Osteoblast (primary cell): ENCODE measurements around the gene GTPBP8. TPM values are rescaled to one million over a fixed set of nuclear protein-coding genes. Genes with fewer than 3 reads are reported as not detected.
A peak's percentile ranks its signal among the peaks of the same experiment; 100 is the strongest.

Experiments
- DNase-seq: peaks from one replicate; pipeline ENCODE4 v3.0.0; 2011; ENCODE audit warnings: low spot score, mixed read lengths; ENCODE audit not compliant: insufficient read length; ENCODE audit errors: missing footprints
- H2AFZ ChIP-seq: 2 replicates; pipeline ENCODE4 v1.6.0; 2011; ENCODE audit warnings: mild to moderate bottlenecking, low read length
- H3K27ac ChIP-seq: 2 replicates; pipeline ENCODE4 v1.5.1; 2011; ENCODE audit warnings: mild to moderate bottlenecking, low read depth, low read length, moderate library complexity
- H3K27me3 ChIP-seq: 2 replicates; pipeline ENCODE4 v1.6.0; 2012; ENCODE audit warnings: mild to moderate bottlenecking, control low read depth, inconsistent platforms, low read length, moderate library complexity; ENCODE audit not compliant: insufficient read depth
- H3K36me3 ChIP-seq: 2 replicates; pipeline ENCODE4 v1.5.1; 2011; ENCODE audit warnings: mild to moderate bottlenecking, low read length, control low read depth, moderate library complexity; ENCODE audit not compliant: insufficient read depth
- H3K4me1 ChIP-seq: 2 replicates; pipeline ENCODE4 v1.5.1; 2011; ENCODE audit warnings: mild to moderate bottlenecking, low read length, control low read depth, moderate library complexity; ENCODE audit not compliant: insufficient read depth
- H3K4me2 ChIP-seq: 2 replicates; pipeline ENCODE4 v1.6.0; 2011; ENCODE audit warnings: mild to moderate bottlenecking, low read length; ENCODE audit not compliant: insufficient read depth
- H3K4me3 ChIP-seq: fragments of 200-600 bp; sonication (generic); 3 replicates; pipeline ENCODE4 v1.5.1; 2012; ENCODE audit warnings: mild to moderate bottlenecking, low read length, inconsistent platforms; ENCODE audit not compliant: insufficient read depth
- H3K79me2 ChIP-seq: 2 replicates; pipeline ENCODE4 v1.6.0; 2012; ENCODE audit warnings: mild to moderate bottlenecking, low read length, control low read depth, inconsistent platforms; ENCODE audit not compliant: insufficient read depth
- H3K9me3 ChIP-seq: 2 replicates; pipeline ENCODE4 v1.5.1; 2011; ENCODE audit warnings: low read depth, low read length, control low read depth
- H4K20me1 ChIP-seq: 2 replicates; pipeline ENCODE4 v1.6.0; 2012; ENCODE audit warnings: mild to moderate bottlenecking, low read length, control low read depth; ENCODE audit not compliant: insufficient read depth
- total RNA-seq: library from RNA; depleted of rRNA; stranded (reverse); fragments of >200 nt; gene quantifications from 2 replicates; pipeline ENCODE4 v1.2.3, GENCODE V29; 2012
- TF ChIP-seq, protein P1 (sequence below): IDR thresholded peaks from 2 replicates; pipeline ENCODE4 v1.5.1; 2011; ENCODE audit warnings: mild to moderate bottlenecking, low read depth, low read length, moderate library complexity; ENCODE audit errors: extremely low read depth

The GTPBP8 gene
- total RNA-seq, 1 donor: 54.6 TPM

DNA sequence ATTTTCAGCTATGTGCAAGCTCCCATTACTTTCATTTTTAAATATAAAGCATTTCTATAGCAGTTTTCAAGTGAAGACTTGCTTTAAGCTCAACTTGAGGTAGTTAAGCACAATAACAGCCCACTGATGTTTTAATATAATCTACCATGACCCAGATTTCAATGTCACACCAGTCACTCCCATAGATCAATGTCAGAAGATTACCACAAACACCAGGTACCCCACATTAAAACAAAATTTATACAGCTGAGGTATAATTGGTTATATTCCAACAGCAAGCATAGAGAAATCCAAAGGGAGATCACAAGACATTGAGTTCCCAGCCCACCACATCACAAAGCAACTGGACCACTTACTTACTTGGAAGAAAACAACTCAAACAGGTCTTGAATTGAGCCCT is 22.8 kb downstream of the GTPBP8 start:
- Histone ChIP-seq H3K4me1 (peaks cover 10% of the 10 kb centered on the region), H3K36me3 (peaks cover 71% of the 10 kb centered on the region), H3K27ac (no peak overlapping the region), H2AFZ (no peak overlapping the region), H3K4me2 (no peak overlapping the region), H3K4me3 (no peak overlapping the region), H3K27me3 (no peaks in the 10 kb centered on the region), H4K20me1 (peaks cover 6% of the 10 kb centered on the region), H3K79me2 (peaks cover 92% of the 10 kb centered on the region), H3K9me3 (no peaks in the 10 kb centered on the region)
- no peak for DNase-seq
- TF ChIP-seq, protein P1, sequence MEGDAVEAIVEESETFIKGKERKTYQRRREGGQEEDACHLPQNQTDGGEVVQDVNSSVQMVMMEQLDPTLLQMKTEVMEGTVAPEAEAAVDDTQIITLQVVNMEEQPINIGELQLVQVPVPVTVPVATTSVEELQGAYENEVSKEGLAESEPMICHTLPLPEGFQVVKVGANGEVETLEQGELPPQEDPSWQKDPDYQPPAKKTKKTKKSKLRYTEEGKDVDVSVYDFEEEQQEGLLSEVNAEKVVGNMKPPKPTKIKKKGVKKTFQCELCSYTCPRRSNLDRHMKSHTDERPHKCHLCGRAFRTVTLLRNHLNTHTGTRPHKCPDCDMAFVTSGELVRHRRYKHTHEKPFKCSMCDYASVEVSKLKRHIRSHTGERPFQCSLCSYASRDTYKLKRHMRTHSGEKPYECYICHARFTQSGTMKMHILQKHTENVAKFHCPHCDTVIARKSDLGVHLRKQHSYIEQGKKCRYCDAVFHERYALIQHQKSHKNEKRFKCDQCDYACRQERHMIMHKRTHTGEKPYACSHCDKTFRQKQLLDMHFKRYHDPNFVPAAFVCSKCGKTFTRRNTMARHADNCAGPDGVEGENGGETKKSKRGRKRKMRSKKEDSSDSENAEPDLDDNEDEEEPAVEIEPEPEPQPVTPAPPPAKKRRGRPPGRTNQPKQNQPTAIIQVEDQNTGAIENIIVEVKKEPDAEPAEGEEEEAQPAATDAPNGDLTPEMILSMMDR: no peak

DNA sequence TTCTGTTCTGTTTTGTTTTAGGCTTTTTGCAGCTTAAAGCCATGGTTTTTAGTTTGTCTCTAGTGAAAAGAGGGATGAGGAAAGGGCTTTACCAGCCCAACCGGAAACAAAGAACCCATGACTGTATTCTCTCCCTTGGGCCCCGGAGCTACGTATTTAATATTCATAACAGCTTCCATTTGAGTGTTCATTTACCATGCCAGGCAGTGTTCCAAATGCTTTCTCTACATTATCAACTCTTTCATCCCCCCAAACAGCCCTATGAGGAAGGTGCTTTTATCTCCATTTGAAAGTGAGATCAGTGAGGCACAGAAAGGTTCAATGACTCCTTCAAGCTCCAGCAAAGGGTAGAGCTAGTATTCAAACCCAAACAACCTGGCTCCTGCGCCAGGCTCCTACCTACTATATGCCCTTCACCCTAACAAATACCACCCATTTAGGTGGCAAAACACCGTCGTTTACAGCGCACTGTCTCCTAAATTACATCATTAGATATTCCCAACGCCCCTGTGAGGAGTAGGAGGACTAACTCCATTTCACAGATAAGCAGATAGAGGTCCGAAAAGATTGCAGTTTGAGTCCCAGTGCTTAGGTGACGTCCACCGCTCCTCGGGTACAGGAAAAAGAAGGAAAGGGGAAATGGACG is 27.9 kb downstream of the GTPBP8 start:
- H3K27me3 ChIP-seq: no peaks in the 10 kb centered on the region
- peak overlapping the region; percentile 89 for H2AFZ ChIP-seq
- peaks cover 60% of the 10 kb centered on the region for H3K79me2 ChIP-seq
- peak overlapping the region; percentile 98 for H3K27ac ChIP-seq
- no peak for DNase-seq
- peaks cover 34% of the 10 kb centered on the region for H3K36me3 ChIP-seq
- peak overlapping the region; percentile 98 for H3K4me2 ChIP-seq
- H3K4me3 ChIP-seq: peak overlapping the region; percentile 95
- peaks cover 17% of the 10 kb centered on the region for H3K4me1 ChIP-seq
- H3K9me3 ChIP-seq: no peaks in the 10 kb centered on the region
- TF ChIP-seq, protein P1: no peak
- peaks cover 2% of the 10 kb centered on the region for H4K20me1 ChIP-seq

DNA sequence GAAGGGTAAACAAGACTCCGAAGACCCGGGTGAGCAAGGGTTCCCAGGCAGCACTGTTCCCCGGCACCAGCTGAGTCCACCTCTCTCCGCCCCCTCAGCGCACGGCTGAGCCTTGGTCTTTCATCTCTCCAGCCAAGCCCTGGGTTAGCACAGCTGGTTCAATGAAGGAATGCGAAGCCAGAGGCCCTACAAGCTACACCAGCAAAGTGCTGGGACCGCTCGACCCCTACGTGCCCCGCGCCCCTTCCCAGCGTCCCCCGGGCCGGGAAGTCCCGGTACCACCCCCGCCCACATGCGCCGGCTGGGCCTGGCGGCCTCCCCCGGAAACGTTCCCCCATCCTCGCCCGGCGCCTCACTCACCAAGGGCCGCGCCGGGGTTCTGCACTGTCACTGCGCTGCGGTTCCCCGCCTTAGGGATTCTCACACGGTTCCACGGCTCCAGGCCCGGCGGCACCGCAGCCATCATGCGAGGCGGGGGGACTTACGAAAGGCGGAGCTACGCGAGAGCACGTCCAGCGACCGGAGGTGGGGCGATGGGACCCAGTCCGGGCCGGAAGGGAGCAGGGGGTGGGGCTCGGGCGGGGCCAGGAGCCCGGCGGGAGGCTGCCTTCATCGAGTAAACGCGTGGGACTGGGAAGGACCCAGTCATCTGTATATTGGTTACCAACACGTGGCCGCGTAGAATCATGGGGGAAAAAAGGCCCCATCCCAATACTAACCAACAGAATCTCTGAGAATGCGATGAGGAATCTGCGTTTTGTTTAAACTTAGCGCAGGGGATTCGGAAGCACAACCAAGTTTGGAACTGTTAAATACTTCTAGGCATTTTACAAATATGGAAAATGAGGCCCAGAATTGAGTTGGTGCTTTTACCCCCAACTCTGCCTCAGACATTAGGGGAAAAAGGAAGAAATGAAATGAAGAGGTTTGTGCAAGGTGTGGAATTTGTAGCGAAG is 28.7 kb downstream of the GTPBP8 start:
- H2AFZ ChIP-seq: peak overlapping the region; percentile 89
- peaks cover 17% of the 10 kb centered on the region for H3K4me1 ChIP-seq
- no peaks in the 10 kb centered on the region for H3K27me3 ChIP-seq
- H3K9me3 ChIP-seq: no peaks in the 10 kb centered on the region
- H3K4me3 ChIP-seq: peak overlapping the region; percentile 95
- H3K27ac ChIP-seq: peak overlapping the region; percentile 98
- TF ChIP-seq, protein P1: no peak
- peaks cover 2% of the 10 kb centered on the region for H4K20me1 ChIP-seq
- peaks cover 54% of the 10 kb centered on the region for H3K79me2 ChIP-seq
- peak overlapping the region; percentile 98 for H3K4me2 ChIP-seq
- peaks cover 29% of the 10 kb centered on the region for H3K36me3 ChIP-seq
- DNase-seq: peak; percentile 96

DNA sequence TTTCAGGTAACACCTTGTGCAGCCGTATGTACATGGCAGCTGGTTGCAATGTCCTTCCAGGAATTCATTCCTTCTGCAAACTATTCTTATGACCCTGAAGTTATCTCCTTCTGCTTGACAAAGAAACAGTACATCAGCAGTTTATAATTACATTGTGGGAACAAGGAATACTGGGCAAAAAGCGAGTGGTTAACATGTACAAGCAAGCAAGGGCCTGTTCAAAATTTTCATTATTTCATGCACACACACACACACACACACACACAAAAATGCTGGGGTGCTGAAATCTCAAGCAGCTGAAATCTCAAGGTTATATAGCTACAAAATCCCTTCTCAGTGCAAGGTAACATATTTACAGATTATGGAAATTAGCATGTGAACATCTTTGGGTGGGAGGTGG is 30.7 kb downstream of the GTPBP8 start:
- no peak for DNase-seq
- H3K36me3 ChIP-seq: peaks cover 11% of the 10 kb centered on the region

More for the DNA sequence above, 30.7 kb downstream of the GTPBP8 start:
- H3K27ac ChIP-seq: no peak overlapping the region
- no peak overlapping the region for H3K4me2 ChIP-seq
- H3K27me3 ChIP-seq: no peaks in the 10 kb centered on the region
- no peaks in the 10 kb centered on the region for H3K9me3 ChIP-seq
- TF ChIP-seq, protein P1: no peak
- H2AFZ ChIP-seq: no peak overlapping the region
- peaks cover 17% of the 10 kb centered on the region for H3K4me1 ChIP-seq
- peaks cover 34% of the 10 kb centered on the region for H3K79me2 ChIP-seq
- H4K20me1 ChIP-seq: peaks cover 2% of the 10 kb centered on the region
- no peak overlapping the region for H3K4me3 ChIP-seq
